ENCODE data around the gene FERMT1. TPM values are rescaled to one million over a fixed set of nuclear protein-coding genes. Genes with fewer than 3 reads are reported as not detected.

FERMT1 gene
- total RNA-seq, 1 experiment from 2014 or later, result 0.95 TPM

DNA sequence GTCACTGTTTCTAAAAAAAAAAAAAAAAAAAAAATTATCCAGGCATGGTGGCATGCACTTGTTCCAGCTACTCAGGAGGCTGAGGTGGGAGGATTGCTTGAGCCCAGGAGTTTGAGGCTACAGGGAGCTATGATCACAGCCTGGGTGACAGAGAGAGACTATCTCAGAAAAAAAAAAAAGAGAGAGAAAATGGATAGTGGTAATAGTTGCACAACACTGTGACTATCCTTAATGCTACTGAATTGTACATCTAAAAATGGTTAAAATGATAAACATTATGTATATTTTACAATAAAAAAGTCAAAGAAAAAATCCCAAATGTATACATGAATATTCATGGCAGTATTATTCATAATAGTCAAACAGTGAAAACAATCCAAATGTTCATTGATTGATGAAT, 23.0 kb downstream of the FERMT1 start:
- no peak overlapping the region for H3K4me3 ChIP-seq (ENCODE audit: low read depth in 2 of 2, low read length in 2 of 2)
- BruUV-seq (replicated peaks), result no TSS peak
- TF ChIP-seq SIN3A (IDR thresholded peaks at IDR 0.05; ENCODE audit: borderline replicate concordance, insufficient read depth, low read depth, low read length), result no peak
- TF ChIP-seq CTCF (IDR thresholded peaks at IDR 0.05), result no peak
- no peak for TF ChIP-seq TCF7L2 (IDR thresholded peaks at IDR 0.05; ENCODE audit: low read depth, low read length)
- no peak for TF ChIP-seq POLR2AphosphoS5 (IDR thresholded peaks at IDR 0.05; ENCODE audit: low read depth, low read length)
- TF ChIP-seq, protein P1, sequence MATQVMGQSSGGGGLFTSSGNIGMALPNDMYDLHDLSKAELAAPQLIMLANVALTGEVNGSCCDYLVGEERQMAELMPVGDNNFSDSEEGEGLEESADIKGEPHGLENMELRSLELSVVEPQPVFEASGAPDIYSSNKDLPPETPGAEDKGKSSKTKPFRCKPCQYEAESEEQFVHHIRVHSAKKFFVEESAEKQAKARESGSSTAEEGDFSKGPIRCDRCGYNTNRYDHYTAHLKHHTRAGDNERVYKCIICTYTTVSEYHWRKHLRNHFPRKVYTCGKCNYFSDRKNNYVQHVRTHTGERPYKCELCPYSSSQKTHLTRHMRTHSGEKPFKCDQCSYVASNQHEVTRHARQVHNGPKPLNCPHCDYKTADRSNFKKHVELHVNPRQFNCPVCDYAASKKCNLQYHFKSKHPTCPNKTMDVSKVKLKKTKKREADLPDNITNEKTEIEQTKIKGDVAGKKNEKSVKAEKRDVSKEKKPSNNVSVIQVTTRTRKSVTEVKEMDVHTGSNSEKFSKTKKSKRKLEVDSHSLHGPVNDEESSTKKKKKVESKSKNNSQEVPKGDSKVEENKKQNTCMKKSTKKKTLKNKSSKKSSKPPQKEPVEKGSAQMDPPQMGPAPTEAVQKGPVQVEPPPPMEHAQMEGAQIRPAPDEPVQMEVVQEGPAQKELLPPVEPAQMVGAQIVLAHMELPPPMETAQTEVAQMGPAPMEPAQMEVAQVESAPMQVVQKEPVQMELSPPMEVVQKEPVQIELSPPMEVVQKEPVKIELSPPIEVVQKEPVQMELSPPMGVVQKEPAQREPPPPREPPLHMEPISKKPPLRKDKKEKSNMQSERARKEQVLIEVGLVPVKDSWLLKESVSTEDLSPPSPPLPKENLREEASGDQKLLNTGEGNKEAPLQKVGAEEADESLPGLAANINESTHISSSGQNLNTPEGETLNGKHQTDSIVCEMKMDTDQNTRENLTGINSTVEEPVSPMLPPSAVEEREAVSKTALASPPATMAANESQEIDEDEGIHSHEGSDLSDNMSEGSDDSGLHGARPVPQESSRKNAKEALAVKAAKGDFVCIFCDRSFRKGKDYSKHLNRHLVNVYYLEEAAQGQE (IDR thresholded peaks at IDR 0.05; ENCODE audit: insufficient read depth in 1 of 2, low read depth in 2 of 2, low read length in 1 of 2), result no peak
- intact Hi-C loops (cut with micrococcal nuclease; ENCODE audit: unreplicated experiment) (no loop called here), in situ Hi-C loops (cut with HindIII; ENCODE audit: low pct_unique_long_range_greater_than_20kb, low sequenced_read_pairs) (no loop called here)
- H3K27me3 ChIP-seq (ENCODE audit: control insufficient read depth, insufficient read depth, low read length), result no peaks in the 10 kb centered on the region; the same call in 1 of the 2 replicates
- no peaks in the 10 kb centered on the region for H3K36me3 ChIP-seq (ENCODE audit: control insufficient read depth, insufficient read depth, low read length)
- no peak for ATAC-seq
- H3K9me3 ChIP-seq (ENCODE audit: control insufficient read depth, insufficient read depth, low read depth, low read length), result no peaks in the 10 kb centered on the region
- DNase-seq (ENCODE audit: low read depth, low spot score), result no peak
- H3K4me1 ChIP-seq (ENCODE audit: control insufficient read depth, insufficient read depth, low read length), result no peaks in the 10 kb centered on the region
- CTCF ChIA-PET, result no interaction called here
- POLR2A ChIA-PET, result no interaction called here
- H3K27ac ChIP-seq (ENCODE audit: low read length), result no peak overlapping the region

GRCh38 chr20:6095409-6095808, 27.4 kb downstream of the FERMT1 start:
- no peak overlapping the region for H3K27ac ChIP-seq (ENCODE audit: low read length)
- no peak for ATAC-seq
- no peak overlapping the region for H3K4me3 ChIP-seq (ENCODE audit: low read depth in 2 of 2, low read length in 2 of 2)
- BruUV-seq (replicated peaks), result no TSS peak
- in situ Hi-C loops (cut with HindIII; ENCODE audit: low pct_unique_long_range_greater_than_20kb, low sequenced_read_pairs), result no loop called here
- POLR2A ChIA-PET, result no interaction called here
- no peak for DNase-seq (ENCODE audit: low read depth, low spot score)
- no peaks in the 10 kb centered on the region for H3K9me3 ChIP-seq (ENCODE audit: control insufficient read depth, insufficient read depth, low read depth, low read length)
- TF ChIP-seq SIN3A (IDR thresholded peaks at IDR 0.05; ENCODE audit: borderline replicate concordance, insufficient read depth, low read depth, low read length), result no peak
- TF ChIP-seq TCF7L2 (IDR thresholded peaks at IDR 0.05; ENCODE audit: low read depth, low read length), result no peak
- TF ChIP-seq, protein P1 (IDR thresholded peaks at IDR 0.05; ENCODE audit: insufficient read depth in 1 of 2, low read depth in 2 of 2, low read length in 1 of 2), result no peak
- peaks cover 4% of the 10 kb centered on the region; the same call in 1 of the 2 replicates for H3K27me3 ChIP-seq (ENCODE audit: control insufficient read depth, insufficient read depth, low read length)
- no peaks in the 10 kb centered on the region for H3K4me1 ChIP-seq (ENCODE audit: control insufficient read depth, insufficient read depth, low read length)
- CTCF ChIA-PET, result no interaction called here
- intact Hi-C loops (cut with micrococcal nuclease; ENCODE audit: unreplicated experiment), result no loop called here
- no peaks in the 10 kb centered on the region for H3K36me3 ChIP-seq (ENCODE audit: control insufficient read depth, insufficient read depth, low read length)
